HG03095 (cell line): ENCODE measurements around the gene NOTCH2.
"Not testable (repeated sequence)": the region's sequence is repeated elsewhere in the genome, so short reads cannot be mapped to it uniquely, and the experiment has no call there.

Experiments
- ATAC-seq: cut with Tn5 transposase; IDR thresholded peaks from one replicate; pipeline ENCODE4 v1.9.1; 2021; ENCODE audit warnings: moderate library complexity; ENCODE audit not compliant: unreplicated experiment

Gene NOTCH2

DNA sequence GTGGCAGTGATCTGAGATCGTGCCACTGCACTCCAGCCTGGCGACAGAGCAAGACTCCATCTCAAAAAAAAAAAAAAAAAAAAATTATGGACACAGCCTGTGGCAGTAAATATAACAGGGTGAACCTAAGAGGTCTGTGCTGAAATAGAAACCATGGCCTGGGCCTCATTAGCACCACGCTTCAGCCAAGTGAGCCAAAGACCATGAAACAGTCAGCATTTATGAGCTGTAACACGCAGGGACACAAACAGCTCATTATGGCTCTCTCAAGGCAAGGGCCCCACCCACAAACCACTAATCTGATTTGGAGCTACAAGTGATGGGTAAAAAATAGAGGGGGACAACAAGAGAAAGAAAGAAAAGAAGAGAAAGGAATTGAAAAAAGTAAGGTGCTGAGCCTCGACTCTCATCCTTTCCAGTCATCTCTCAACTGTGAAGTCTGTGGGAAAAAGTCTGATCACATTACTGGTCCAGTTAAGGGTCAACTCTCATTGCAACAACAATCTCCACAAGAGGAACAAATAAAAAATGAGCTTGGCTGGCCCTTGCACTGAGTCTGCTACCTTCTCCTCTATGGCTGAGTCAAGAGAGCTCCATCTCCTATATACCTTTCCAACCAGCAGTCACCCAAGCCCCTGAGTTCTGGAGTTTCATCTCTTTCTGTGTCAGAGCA, 93.7 kb downstream of the NOTCH2 start:
- not testable (repeated sequence) for ATAC-seq

DNA sequence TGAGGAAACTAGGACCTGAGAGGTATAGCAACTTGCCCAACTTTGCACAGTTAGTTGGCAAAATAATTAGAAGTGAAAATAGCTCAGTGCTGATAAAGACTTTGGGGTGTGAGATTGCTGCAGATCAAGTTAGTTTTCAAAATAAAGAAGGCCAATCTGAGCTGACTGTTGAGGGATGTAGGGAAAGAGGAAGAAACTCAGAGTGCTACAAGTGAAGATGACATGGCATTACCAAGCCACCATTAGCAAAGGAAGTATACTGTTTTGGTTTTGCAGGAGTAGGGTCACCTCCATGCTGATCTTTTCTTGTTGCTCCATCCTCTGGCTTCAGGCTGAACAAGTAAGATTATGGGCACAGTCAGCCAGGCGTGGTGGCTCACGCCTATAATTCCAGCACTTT, 94.5 kb downstream of the NOTCH2 start:
- no peak for ATAC-seq

DNA sequence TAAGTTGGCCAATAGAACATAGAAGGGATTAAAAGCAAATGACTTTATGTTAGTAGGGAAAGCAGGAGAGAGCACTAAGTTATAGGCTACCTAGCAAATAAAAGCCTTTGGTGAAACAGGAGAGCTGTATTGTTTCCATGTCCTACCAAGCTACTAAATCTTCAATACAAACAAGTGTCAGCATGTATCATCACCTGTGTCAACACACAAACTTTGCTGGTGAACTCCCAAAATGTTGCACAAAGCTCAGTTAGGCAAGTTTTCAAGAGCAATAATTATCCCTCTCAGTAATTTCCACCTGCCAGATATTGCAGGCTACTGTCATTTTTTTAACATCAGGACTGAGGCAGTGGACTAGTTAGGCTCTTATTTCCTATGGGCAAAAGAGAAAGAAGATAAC, 95.4 kb downstream of the NOTCH2 start:
- ATAC-seq: no peak

DNA sequence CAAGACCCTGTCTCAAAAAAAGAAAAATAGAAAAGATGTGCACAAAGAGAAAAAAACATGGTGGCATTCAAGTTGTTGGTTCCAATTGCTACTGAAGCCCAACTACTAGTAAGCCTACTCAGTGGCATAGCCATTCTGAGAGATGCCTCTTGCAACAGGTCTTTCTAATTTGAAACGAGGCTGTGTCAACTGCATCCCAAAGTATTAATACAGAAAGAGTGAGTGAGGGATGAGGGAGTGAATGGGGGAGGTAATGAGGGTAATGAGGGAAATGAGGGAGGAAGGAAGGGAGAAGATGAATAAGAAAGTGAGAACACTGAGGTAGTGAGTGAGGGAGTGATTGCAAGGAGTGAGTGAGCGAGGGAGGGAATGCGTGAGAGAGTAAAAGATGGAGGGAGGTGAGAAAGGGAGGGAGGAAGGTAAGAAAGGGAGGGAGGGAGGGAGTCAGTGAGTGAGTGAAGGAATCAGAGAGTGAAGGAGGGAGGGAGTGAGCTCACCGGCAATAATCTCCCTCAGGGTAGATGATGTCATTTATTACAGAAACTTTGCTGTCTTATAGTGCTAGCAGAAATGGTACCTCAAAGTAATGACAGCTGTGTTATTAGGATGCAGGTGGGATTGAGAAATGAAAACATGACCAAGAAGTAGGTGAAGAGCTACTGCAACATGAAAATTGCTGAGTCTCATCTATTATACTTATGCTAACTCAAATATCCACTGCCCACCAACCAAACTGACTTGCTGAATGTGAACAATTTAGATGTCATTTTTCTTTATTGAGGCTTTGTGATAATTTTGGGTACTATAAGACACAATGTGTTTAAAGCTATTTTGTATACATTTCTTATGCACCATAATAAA, 97.5 kb downstream of the NOTCH2 start:
- ATAC-seq: no peak

DNA sequence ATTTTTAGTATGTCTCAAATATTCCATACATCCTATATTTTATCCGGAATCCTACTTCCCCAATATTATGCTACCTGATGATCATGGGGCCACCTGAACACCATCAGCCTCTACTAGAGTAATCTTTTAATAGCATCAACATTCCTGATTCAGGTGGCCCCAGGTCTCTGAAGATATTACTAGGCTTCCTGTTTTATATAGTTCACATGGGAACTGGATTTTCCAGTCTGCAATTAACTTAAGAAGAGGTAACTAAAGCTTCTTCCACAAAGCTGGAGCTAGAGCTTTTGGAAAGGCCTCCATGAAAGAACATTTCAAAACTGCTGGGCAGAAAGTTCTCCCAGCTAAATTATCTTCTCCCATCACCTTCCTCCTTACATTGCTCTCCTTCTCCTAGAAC, 100.9 kb downstream of the NOTCH2 start:
- ATAC-seq: no peak

DNA sequence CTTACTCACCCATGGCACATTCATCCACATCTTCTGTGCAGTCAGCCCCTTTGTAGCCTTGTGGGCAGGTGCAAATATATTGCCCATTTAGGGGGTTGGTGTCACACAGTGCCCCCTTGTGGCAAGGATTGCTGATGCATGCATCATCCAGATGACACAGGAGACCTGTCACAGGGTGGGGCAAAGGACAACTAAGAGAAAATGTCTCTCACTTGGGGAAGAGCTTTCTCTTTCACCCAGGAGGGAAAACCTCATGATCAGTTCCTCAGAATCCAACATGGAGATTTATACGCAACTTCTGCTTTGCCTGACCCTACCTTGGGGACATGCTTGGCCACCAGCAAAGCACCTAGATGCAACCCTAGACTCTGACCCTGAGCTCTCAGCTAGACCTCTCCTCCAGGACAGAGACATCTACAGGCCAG, 101.4 kb downstream of the NOTCH2 start:
- no peak for ATAC-seq

DNA sequence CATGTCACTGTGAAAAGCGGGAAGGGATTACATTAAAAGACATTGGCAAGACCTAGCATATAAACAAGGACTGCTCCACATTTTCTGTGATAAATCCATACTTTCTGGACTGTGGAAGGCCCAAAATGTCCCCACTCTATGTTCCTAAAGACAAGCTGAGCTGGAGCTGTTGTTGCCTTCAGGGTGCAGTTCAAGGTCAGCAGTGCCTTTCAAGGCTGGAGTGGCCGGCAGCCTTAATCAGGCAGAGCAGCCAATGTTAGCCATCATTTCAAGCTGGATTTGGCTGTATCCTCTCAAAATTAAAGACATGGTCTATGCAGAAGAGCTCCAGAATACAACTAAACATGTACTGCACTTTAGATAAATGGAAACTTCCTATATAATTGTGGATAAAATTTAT, 102.8 kb downstream of the NOTCH2 start:
- ATAC-seq: no peak

DNA sequence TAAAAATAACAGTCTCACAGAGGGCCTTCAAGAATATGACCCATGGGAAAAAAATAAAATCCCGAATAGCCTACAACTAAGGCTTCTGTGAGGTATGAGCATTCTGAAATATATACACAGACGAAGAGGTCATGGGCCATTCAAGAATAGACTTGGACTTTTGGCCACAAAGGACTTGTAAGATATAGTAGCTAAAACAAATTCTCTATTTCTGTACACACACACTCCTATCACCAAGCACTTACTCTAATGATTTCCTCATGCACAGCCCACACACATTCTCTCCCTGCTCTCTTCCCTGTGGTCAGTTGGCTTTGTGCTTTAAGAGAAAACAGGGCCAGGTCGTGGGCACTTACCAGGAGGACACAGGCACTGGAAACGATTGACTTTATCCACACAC, 103.4 kb downstream of the NOTCH2 start:
- no peak for ATAC-seq

DNA sequence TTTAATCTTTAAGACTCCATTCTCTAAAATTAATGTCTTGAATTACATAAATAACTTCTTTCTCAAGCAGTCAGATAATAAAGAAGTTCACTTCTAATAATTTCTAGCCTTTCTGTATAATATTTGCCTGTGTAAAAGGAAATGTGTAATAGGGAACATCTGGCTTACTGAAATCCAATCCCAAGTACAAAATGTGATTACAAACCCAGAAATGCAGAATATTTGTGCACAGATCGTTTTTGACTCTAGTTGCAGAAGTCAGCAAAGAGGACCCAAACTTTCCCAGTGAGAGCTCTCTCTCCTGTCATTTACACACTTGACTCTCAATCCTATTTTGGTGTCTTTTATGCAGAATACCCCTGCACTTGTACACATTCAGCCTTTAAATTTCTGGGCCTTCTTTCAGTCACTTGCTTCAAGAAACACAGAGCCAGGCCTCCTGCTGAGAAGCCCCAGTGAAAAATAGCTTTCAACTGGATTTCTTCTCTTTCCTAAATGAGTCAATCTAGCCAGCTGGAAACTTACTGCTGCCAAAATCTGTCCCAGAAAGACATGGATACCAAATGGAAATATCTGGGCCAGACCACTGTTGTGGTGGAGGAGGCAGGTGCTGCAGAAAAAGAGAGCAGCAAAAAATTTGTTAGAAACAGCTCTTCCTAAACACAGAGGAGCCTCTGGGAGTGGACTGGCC, 104.6 kb downstream of the NOTCH2 start:
- no peak for ATAC-seq

DNA sequence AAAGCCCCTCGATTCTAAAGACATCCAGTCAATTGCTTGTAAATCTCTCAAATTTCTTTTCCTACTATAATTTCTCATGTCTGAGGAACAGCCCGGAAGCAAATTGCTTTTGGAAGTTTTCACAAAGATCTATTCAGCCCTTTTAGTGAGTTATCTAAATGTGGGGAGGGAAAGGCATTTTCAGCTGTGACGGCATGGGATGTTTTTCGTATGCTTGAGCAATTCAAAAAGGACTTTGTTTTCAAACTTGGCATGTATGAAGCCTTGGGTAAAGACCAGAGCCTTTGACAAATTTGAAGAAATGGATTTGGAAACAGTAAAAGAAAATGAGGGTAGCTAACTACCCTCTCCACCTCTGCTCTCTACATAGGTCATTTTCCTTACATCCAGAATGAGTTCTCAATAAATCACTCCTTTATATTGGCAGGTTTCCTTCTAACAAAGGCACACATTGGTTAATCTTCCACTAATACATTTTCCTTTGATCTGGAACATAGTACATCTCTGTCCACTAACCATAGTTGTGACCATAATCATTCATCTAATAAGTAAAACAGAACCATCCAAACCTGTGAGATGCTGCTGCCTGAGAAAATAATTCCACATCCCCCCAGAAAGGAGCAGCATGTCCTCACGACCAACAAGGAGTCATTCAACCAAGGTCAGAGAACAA, 107.0 kb downstream of the NOTCH2 start:
- no peak for ATAC-seq

DNA sequence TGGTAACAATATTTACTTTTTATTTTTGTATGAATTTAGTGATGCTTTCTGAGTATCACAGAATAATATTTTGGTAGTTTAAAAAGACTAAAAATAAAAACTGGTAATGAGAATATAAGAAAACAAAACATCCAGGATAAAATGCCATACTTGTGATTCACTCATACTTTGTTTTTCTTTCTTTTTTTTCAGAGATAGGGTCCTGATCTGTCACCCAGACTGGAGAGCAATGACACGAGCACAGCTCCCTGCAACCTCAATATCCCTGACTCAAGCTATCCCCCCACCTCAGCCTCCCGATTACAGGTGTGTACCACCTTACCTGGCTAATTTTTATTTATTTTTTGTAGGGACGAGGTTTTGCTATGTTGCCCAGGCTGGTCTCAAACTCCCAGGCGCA, 109.0 kb downstream of the NOTCH2 start:
- no peak for ATAC-seq

DNA sequence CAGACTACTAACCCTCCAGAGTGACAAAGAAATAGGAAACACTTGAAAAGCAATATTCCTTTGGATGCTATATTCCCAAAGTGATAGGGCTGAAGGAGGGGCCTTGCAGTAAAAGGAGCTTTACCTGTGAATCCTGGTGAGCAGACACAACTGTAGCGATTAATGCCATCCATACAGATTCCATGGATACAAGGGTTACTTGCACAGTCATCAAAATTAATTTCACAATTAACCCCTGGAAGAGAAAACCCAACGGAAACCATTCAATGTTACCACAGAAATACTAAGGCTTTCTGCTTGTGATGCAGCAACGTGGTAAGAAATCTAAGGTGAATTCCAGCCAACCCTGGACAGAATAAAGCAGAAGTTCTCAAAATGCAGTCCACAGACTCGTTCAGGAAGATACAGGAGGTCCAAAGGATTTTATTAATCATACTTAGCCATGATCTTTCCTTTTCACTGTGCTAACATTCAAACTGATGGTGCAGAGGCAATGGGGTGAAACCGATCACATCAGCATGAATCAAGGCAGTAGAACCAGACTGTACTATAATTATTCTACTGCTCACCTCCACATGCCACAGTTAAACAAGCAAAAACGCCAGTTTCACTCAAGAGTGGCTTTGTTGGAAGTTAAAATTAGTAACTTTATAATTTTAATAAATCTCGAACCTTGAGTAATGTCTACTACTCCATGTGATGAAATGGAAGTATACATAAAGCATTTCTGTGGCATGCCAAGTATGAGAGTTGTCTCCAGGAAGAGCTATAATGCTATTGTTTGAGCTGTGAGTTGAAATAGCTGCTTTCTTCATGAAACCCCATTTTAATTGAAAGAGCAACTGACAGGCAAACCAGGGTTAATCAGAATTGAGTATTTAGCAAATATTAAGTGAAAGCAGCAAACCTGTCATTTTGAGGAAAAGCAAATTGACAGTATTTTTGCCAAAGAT, 109.9 kb downstream of the NOTCH2 start:
- no peak for ATAC-seq

DNA sequence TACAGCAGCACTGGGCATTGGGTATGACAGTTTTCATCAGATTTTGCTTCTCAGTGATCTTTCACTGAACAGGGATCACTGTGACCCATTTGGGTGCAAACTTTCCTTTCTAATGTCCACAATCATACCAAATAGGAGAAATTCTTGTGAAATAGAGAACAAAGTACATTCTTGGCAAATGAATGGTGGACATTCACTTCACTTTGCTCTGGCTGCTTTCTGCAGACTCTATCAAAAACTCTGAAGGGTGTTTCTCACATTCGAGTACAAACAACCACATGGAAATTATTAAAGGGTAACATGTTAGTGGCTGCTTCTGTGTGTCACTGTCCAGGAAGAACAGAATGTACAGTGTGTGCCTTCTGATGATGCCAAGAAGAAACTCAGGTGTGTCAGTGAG, 111.2 kb downstream of the NOTCH2 start:
- ATAC-seq: no peak

DNA sequence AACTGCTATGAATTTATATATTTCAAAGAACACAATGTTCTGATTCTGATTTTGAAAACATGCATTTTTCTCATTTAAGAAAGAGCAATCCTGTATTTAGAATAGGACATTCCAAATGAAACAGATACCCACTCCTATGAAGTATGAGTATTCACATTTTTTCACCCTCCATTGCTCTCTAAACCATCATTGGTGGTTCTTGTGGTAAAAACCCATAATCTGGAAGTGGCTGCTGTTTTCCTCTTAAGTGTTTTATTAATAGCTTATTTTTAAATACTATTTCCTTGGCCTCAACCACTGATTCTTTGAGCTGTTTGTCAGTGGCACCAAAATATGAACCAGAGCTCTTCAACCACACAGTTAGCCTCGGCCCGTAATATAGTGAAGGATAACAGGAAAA, 113.2 kb downstream of the NOTCH2 start:
- ATAC-seq: no peak

DNA sequence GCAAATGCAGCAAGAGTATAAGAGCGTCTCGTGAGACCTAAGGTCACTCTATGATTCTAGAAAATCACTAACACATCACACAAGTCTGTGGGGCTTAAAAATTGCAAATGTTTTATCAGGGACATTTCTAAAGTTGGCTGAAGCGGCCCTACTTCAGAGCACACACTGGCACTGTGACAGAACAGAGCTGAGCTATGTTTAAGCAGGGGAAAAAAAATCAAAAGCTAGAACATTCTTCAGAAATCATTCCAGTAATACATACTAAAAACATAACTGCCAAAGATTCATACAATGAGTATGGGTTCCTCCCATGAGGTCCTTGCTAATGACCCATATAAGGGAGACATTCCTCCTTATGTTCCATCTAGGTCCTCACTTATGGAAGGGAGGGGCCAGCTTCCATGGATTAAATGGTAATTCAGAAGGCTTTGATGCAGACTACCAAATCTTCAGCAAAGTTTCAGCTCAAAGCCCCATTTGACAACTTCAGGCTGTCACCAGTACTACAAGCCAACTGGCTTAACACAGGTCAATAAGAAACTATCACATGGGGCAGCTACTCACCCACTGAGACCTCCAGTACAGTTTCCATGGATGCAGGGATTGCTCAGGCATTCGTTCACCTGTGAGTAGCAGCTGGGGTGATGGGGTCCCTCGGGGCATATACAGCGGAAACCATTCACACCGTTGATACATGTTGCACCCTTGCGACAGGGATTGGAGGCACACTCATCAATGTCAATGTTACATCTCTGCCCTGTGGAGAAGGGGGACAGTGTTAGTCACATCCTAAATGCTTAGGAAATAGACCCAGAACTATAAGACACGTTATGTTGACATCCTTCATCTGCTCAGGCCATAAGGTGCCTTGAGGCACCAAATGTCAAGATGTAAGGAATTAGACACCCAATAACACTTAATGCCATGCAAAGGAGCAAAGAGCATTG, 114.7 kb downstream of the NOTCH2 start:
- ATAC-seq: no peak

DNA sequence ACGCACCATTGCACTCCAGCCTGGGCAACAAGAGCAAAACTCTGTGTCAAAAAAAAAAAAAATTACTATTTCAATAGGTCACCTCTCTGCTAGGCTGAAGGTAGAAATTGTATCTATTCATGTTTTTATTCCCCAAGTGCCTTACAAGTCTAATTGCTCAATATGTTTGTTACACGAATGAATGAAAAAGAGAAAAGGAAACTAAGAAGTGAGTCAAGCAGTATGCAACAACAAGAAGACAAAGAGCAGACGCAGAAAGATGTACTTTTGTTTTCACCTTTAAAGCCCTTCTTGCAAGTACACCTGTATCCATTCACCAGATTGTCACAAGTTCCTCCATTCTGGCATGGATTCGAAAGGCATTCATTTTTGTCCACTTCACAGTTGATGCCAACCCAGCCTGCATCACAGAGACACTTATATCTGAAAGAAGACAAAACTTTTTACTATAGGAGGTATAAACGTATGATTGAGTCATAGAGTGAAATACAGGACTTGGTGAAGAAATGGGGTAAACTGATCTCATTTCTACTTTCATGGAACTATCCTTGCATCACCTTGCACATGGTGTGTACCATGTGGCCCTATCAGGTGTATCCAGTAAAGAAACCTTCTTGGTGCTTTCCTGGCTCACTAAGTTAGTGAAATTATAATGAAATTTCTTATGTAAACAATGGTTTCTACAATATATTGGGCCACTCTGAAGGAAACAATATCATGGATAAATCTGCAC, 116.0 kb downstream of the NOTCH2 start:
- no peak for ATAC-seq

DNA sequence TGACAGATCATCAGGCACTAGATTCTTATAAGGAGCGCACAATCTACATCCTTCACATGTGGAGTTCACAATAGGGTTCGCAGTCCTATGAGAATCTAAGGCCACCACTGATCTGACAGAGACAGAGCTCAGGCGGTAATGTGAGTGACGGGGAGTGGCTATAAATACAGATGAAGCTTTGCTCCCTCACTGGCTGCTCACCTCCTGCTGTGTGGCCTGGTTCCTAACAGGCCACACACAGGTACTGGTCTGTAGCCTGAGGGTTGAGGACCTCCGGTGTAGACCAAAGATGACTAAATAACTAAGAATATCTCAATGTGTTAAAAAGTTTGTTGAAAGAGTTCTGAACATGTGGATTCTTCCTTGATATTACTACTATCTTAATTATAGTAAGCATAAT, 117.0 kb downstream of the NOTCH2 start:
- ATAC-seq: no peak
